GM23338 (cell line): ENCODE data around the gene UPK3B. TPM values are rescaled to one million over a fixed set of nuclear protein-coding genes. Genes with fewer than 3 reads are reported as not detected.

ENCODE experiments used
- ATAC-seq: fragments of 200-7000 bp; cut with Tn5 transposase; 3 replicates; pipeline ENCODE4 v1.9.1; 2020
- DNase-seq: peaks from one replicate; pipeline ENCODE4 v3.0.0-alpha.2; 2015; ENCODE audit warnings: low spot score
- H2AFZ ChIP-seq: fragments of 200-600 bp; sonication (generic); 2 replicates; pipeline ENCODE4 v1.8.0; 2016; ENCODE audit warnings: antibody characterized with exemption, mild to moderate bottlenecking, moderate library complexity
- H3F3A ChIP-seq: fragments of 200-600 bp; sonication (generic); replicated peaks from 2 replicates; pipeline ENCODE4 v1.8.0; 2017; ENCODE audit warnings: antibody characterized with exemption, mixed run types, low read depth
- H3K27ac ChIP-seq: fragments of 200-600 bp; sonication (generic); 2 replicates; pipeline ENCODE4 v1.6.1; 2016; ENCODE audit warnings: low read depth
- H3K27me3 ChIP-seq: fragments of 200-600 bp; sonication (generic); 2 replicates; pipeline ENCODE4 v1.8.0; 2016; ENCODE audit warnings: mild to moderate bottlenecking, mixed run types, moderate library complexity; ENCODE audit not compliant: insufficient read depth
- H3K36me3 ChIP-seq: fragments of 200-600 bp; sonication (generic); 2 replicates; pipeline ENCODE4 v1.8.0; 2016; ENCODE audit warnings: mild to moderate bottlenecking; ENCODE audit not compliant: insufficient read depth
- H3K4me1 ChIP-seq: fragments of 200-600 bp; sonication (generic); 2 replicates; pipeline ENCODE4 v1.8.0; 2016; ENCODE audit warnings: mild to moderate bottlenecking, moderate library complexity; ENCODE audit not compliant: insufficient read depth
- H3K4me2 ChIP-seq: fragments of 200-600 bp; sonication (generic); 2 replicates; pipeline ENCODE4 v1.7.1; 2017; ENCODE audit warnings: mixed run types
- H3K4me3 ChIP-seq: fragments of 200-600 bp; sonication (generic); 2 replicates; pipeline ENCODE4 v1.6.1; 2016; ENCODE audit warnings: mixed run types
- H3K79me2 ChIP-seq: fragments of 200-600 bp; sonication (generic); replicated peaks from 2 replicates; pipeline ENCODE4 v1.8.0; 2017; ENCODE audit warnings: mild to moderate bottlenecking; ENCODE audit not compliant: insufficient read depth
- H3K9me2 ChIP-seq: fragments of 200-600 bp; sonication (generic); 2 replicates; pipeline ENCODE4 v1.8.0; 2017; ENCODE audit not compliant: insufficient read depth
- H4K20me1 ChIP-seq: fragments of 200-600 bp; sonication (generic); replicated peaks from 2 replicates; pipeline ENCODE4 v1.8.0; 2017; ENCODE audit warnings: mild to moderate bottlenecking; ENCODE audit not compliant: insufficient read depth
- H3K27ac Mint-ChIP-seq: 2 replicates; pipeline ENCODE4 v1.8.0; 2020; ENCODE audit warnings: inconsistent platforms, mild to moderate bottlenecking, moderate library complexity, mixed read lengths
- H3K27me3 Mint-ChIP-seq: 3 replicates; pipeline ENCODE4 v1.8.0; 2022; ENCODE audit warnings: low read depth, mild to moderate bottlenecking, moderate library complexity, mixed read lengths, inconsistent platforms; ENCODE audit not compliant: insufficient read depth, poor library complexity
- H3K36me3 Mint-ChIP-seq: 3 replicates; pipeline ENCODE4 v1.8.0; 2021; ENCODE audit warnings: low read depth, mild to moderate bottlenecking, inconsistent platforms, moderate library complexity, mixed read lengths
- H3K4me1 Mint-ChIP-seq: 3 replicates; pipeline ENCODE4 v1.8.0; 2020; ENCODE audit warnings: mild to moderate bottlenecking, inconsistent platforms, mixed read lengths
- H3K4me3 Mint-ChIP-seq: 3 replicates; pipeline ENCODE4 v1.8.0; 2021; ENCODE audit warnings: moderate library complexity, mild to moderate bottlenecking, inconsistent platforms, mixed read lengths
- H3K9me3 Mint-ChIP-seq: 3 replicates; pipeline ENCODE4 v1.8.0; 2020; ENCODE audit warnings: moderate library complexity, mild to moderate bottlenecking, inconsistent platforms, mixed read lengths
- CREB1 ChIP-seq: fragments of 250-450 bp; sonication (Bioruptor Pico); IDR thresholded peaks from 2 replicates; pipeline ENCODE4 v1.5.0; 2020; ENCODE audit warnings: low read depth, mild to moderate bottlenecking, moderate library complexity
- CTCF ChIP-seq, 2 experiments: fragments of 200-600 bp in 1 of 2; sonication (generic) in 1 of 2; conservative IDR thresholded peaks; 2 replicates each; pipeline versions ENCODE4 v1.5.1 to v1.6.1; 2016 to 2017; ENCODE audit warnings: antibody characterized with exemption in 2 of 2, low read depth in 2 of 2, mild to moderate bottlenecking in 2 of 2, moderate library complexity in 1 of 2
- ETS1 ChIP-seq: IDR thresholded peaks from 2 replicates; pipeline ENCODE4 v1.6.1; 2016; ENCODE audit warnings: antibody characterized with exemption
- EZH2 ChIP-seq: fragments of 200-600 bp; sonication (generic); IDR thresholded peaks from one replicate; pipeline ENCODE4 v1.8.0; 2017; ENCODE audit warnings: antibody characterized with exemption, mild to moderate bottlenecking, low read depth; ENCODE audit not compliant: unreplicated experiment
- EZH2phosphoT487 ChIP-seq: fragments of 200-600 bp; sonication (generic); IDR thresholded peaks from one replicate; pipeline ENCODE4 v1.8.1; 2018; ENCODE audit warnings: antibody characterized with exemption; ENCODE audit not compliant: unreplicated experiment
- JUNB ChIP-seq: IDR thresholded peaks from one replicate; pipeline ENCODE4 v1.6.1; 2016; ENCODE audit warnings: antibody characterized with exemption; ENCODE audit not compliant: unreplicated experiment
- NANOG ChIP-seq: IDR thresholded peaks from 2 replicates; pipeline ENCODE4 v1.6.1; 2016; ENCODE audit warnings: antibody characterized with exemption, borderline replicate concordance
- POLR2AphosphoS5 ChIP-seq: IDR thresholded peaks from 2 replicates; pipeline ENCODE4 v1.6.1; 2016; ENCODE audit warnings: antibody characterized with exemption, low read depth
- STAT1 ChIP-seq: IDR thresholded peaks from one replicate; pipeline ENCODE4 v1.6.1; 2016; ENCODE audit warnings: antibody characterized with exemption; ENCODE audit not compliant: unreplicated experiment
- ZNF114 ChIP-seq: fragments of 250-450 bp; sonication (Bioruptor Pico); IDR thresholded peaks from 2 replicates; pipeline ENCODE4 v1.5.0; 2020; ENCODE audit warnings: mild to moderate bottlenecking, moderate library complexity
- ZNF331 ChIP-seq: fragments of 250-450 bp; sonication (Bioruptor Pico); IDR thresholded peaks from 2 replicates; pipeline ENCODE4 v1.5.0; 2020; ENCODE audit warnings: low read depth, mild to moderate bottlenecking, moderate library complexity
- ZNF462 ChIP-seq: fragments of 250-450 bp; sonication (Bioruptor Pico); IDR thresholded peaks from 2 replicates; pipeline ENCODE4 v1.5.0; 2020; ENCODE audit warnings: mild to moderate bottlenecking, moderate library complexity
- polyA plus RNA-seq: library from polyadenylated mRNA; unstranded; fragments of >200 nt; fragmentation: Nextera tagmentation; extraction: Ambion mirVana; gene quantifications from 2 replicates; pipeline ENCODE4 v1.2.1, GENCODE V29; 2016
- total RNA-seq: library from RNA; depleted of rRNA; stranded (reverse); fragments of >200 nt; shearing (Covaris generic); gene quantifications from 2 replicates; pipeline ENCODE4 v1.2.3, GENCODE V29; 2014
- TF ChIP-seq, protein P1 (sequence below): IDR thresholded peaks from one replicate; pipeline ENCODE4 v1.6.1; 2018; ENCODE audit warnings: antibody characterized with exemption; ENCODE audit not compliant: unreplicated experiment

The UPK3B gene
- total and polyA plus RNA-seq, 2 experiments from 2014 or later = 3.8 to 5.2 TPM

- Histone ChIP-seq H3K27ac (no peak overlapping the region), H3F3A (no peaks in the 10 kb centered on the region), H2AFZ (no peak overlapping the region), H3K4me1 (peaks cover 12% of the 10 kb centered on the region), H3K79me2 (no peaks in the 10 kb centered on the region), H3K9me2 (no peaks in the 10 kb centered on the region), H3K4me2 (no peak overlapping the region), H3K4me3 (no peak overlapping the region), H3K27me3 (no peaks in the 10 kb centered on the region), H3K36me3 (no peaks in the 10 kb centered on the region), H4K20me1 (no peaks in the 10 kb centered on the region)
- no peak overlapping the region for H3K4me3 Mint-ChIP-seq
- H3K9me3 Mint-ChIP-seq = no peaks in the 10 kb centered on the region
- H3K36me3 Mint-ChIP-seq = no peaks in the 10 kb centered on the region
- DNase-seq (no peak), ATAC-seq (no peak)
- peaks cover 8% of the 10 kb centered on the region for H3K27me3 Mint-ChIP-seq
- H3K27ac Mint-ChIP-seq = no peak overlapping the region; the same call in 1 of the 2 replicates
- TF ChIP-seq CREB1 (CRISPR knock-in tag) (no peak), POLR2AphosphoS5 (no peak), CTCF (conservative IDR thresholded peaks at IDR 0.05; ENCODE audit: low read depth in 2 of 2) (no peak), ZNF331 (no peak), ETS1 (no peak), STAT1 (no peak), EZH2phosphoT487 (no peak), EZH2 (no peak), ZNF462 (CRISPR knock-in tag) (no peak), ZNF114 (CRISPR knock-in tag) (no peak), JUNB (no peak), NANOG (no peak)
- TF ChIP-seq, protein P1, sequence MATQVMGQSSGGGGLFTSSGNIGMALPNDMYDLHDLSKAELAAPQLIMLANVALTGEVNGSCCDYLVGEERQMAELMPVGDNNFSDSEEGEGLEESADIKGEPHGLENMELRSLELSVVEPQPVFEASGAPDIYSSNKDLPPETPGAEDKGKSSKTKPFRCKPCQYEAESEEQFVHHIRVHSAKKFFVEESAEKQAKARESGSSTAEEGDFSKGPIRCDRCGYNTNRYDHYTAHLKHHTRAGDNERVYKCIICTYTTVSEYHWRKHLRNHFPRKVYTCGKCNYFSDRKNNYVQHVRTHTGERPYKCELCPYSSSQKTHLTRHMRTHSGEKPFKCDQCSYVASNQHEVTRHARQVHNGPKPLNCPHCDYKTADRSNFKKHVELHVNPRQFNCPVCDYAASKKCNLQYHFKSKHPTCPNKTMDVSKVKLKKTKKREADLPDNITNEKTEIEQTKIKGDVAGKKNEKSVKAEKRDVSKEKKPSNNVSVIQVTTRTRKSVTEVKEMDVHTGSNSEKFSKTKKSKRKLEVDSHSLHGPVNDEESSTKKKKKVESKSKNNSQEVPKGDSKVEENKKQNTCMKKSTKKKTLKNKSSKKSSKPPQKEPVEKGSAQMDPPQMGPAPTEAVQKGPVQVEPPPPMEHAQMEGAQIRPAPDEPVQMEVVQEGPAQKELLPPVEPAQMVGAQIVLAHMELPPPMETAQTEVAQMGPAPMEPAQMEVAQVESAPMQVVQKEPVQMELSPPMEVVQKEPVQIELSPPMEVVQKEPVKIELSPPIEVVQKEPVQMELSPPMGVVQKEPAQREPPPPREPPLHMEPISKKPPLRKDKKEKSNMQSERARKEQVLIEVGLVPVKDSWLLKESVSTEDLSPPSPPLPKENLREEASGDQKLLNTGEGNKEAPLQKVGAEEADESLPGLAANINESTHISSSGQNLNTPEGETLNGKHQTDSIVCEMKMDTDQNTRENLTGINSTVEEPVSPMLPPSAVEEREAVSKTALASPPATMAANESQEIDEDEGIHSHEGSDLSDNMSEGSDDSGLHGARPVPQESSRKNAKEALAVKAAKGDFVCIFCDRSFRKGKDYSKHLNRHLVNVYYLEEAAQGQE = no peak
- H3K4me1 Mint-ChIP-seq = peaks cover 5% of the 10 kb centered on the region
Measured at GRCh38 chr7:76513817-76514799, 3.8 kb downstream of the UPK3B start.
